SJCRH30 (cell line): ENCODE data around the gene TTLL8. TPM values are rescaled to one million over a fixed set of nuclear protein-coding genes. Genes with fewer than 3 reads are reported as not detected.

Experiments
- DNase-seq, 2 experiments: peaks; one replicate each; pipeline ENCODE4 v3.0.0-alpha.2; 2015 to 2020
- H3K27ac ChIP-seq: fragments of 250-450 bp; sonication (Bioruptor Pico); 2 replicates; pipeline ENCODE4 v1.5.1; 2020; ENCODE audit warnings: mild to moderate bottlenecking, moderate library complexity
- H3K27me3 ChIP-seq: fragments of 250-450 bp; sonication (Bioruptor Pico); 2 replicates; pipeline ENCODE4 v1.5.1; 2020; ENCODE audit warnings: mild to moderate bottlenecking, moderate library complexity
- H3K36me3 ChIP-seq: fragments of 250-450 bp; sonication (Bioruptor Pico); 2 replicates; pipeline ENCODE4 v1.5.1; 2020; ENCODE audit warnings: mild to moderate bottlenecking, moderate library complexity
- H3K4me1 ChIP-seq: fragments of 250-450 bp; sonication (Bioruptor Pico); 2 replicates; pipeline ENCODE4 v1.5.1; 2020; ENCODE audit warnings: mild to moderate bottlenecking, moderate library complexity
- H3K4me3 ChIP-seq: fragments of 250-450 bp; sonication (Bioruptor Pico); 2 replicates; pipeline ENCODE4 v1.5.1; 2020; ENCODE audit warnings: mild to moderate bottlenecking, moderate library complexity
- H3K9me3 ChIP-seq: fragments of 250-450 bp; sonication (Bioruptor Pico); replicated peaks from 2 replicates; pipeline ENCODE4 v1.5.1; 2020; ENCODE audit warnings: mild to moderate bottlenecking, moderate library complexity
- total RNA-seq: library from RNA; depleted of rRNA; stranded (reverse); fragments of >200 nt; shearing (Covaris generic); gene quantifications from 2 replicates; pipeline ENCODE4 v1.2.3, GENCODE V29; 2014

The TTLL8 gene
- total RNA-seq, 1 experiment from 2014 or later = not detected

- no peak for DNase-seq
- Histone ChIP-seq H3K36me3 (no peaks in the 10 kb centered on the region), H3K4me1 (peaks cover 15% of the 10 kb centered on the region), H3K9me3 (no peaks in the 10 kb centered on the region), H3K27me3 (no peaks in the 10 kb centered on the region; the same call in 1 of the 2 replicates), H3K4me3 (no peak overlapping the region), H3K27ac (no peak overlapping the region)
Observed at GRCh38 chr22:50046481-50047245, 11.4 kb downstream of the TTLL8 start.

GRCh38 chr22:50046019-50046415 lies 12.1 kb downstream of the TTLL8 start:
- Histone ChIP-seq H3K27me3 (no peaks in the 10 kb centered on the region; the same call in 1 of the 2 replicates), H3K27ac (no peak overlapping the region), H3K36me3 (no peaks in the 10 kb centered on the region), H3K4me1 (peaks cover 15% of the 10 kb centered on the region), H3K4me3 (no peak overlapping the region), H3K9me3 (no peaks in the 10 kb centered on the region)
- DNase-seq = no peak

DNA sequence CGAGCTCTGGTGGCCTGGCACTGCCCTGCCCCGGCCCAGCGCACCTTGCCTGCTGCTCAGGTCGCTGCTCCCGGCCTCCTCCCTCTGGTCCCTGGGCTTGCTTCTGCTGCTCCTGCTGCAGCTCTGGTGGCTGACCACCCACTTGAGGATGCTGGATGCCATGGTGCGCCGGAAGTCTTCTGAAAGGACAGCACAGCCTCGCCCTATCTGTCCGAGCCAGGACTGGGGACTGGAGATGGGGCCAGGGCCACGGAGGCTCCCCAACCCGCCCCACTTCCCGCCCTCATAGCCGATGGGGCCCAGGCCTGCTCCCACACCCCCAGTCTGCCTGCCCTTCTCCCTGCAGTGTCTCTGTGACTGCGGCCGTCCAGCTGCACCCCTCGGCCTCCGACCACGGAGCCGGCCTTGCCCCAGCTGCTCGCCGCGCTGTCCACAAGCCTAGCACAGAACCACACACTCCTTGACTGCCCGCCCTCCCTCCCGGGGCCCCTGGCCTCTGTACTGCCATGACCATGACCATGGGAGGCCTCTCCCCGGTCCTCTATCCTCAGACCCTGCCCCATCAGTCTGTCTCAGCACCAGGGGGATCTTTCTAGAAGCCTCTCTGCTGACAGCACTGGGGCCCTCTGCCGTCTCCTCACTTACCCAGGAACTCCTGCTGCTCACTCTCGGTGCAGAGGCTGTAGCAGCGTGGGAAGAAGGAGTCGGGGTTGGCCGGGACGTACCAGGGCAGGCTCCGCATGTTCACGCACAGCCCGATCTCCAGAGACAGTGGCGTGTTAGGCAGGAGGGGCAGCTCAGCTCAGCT lies 12.7 kb downstream of the TTLL8 start:
- Histone ChIP-seq H3K4me1 (peaks cover 15% of the 10 kb centered on the region), H3K4me3 (no peak overlapping the region), H3K27ac (no peak overlapping the region), H3K9me3 (no peaks in the 10 kb centered on the region), H3K36me3 (no peaks in the 10 kb centered on the region), H3K27me3 (no peaks in the 10 kb centered on the region; the same call in 1 of the 2 replicates)
- no peak for DNase-seq

- DNase-seq = no peak
- no peaks in the 10 kb centered on the region for H3K36me3 ChIP-seq
- peaks cover under 1% of the 10 kb centered on the region for H3K9me3 ChIP-seq
- H3K27me3 ChIP-seq = no peaks in the 10 kb centered on the region; the same call in 1 of the 2 replicates
- no peak overlapping the region for H3K27ac ChIP-seq
- no peak overlapping the region for H3K4me3 ChIP-seq
- peaks cover 15% of the 10 kb centered on the region for H3K4me1 ChIP-seq
Observed at GRCh38 chr22:50044485-50045118, 13.5 kb downstream of the TTLL8 start.

GRCh38 chr22:50041361-50042065 lies 16.6 kb downstream of the TTLL8 start:
- no peaks in the 10 kb centered on the region; the same call in 1 of the 2 replicates for H3K4me1 ChIP-seq
- H3K4me3 ChIP-seq = no peak overlapping the region
- no peaks in the 10 kb centered on the region; the same call in 1 of the 2 replicates for H3K27me3 ChIP-seq
- H3K36me3 ChIP-seq = no peaks in the 10 kb centered on the region
- H3K27ac ChIP-seq = no peak overlapping the region
- H3K9me3 ChIP-seq = peaks cover 10% of the 10 kb centered on the region
- no peak for DNase-seq

GRCh38 chr22:50040717-50041116 lies 17.4 kb downstream of the TTLL8 start:
- no peak for DNase-seq

GRCh38 chr22:50039669-50040443 lies 18.2 kb downstream of the TTLL8 start:
- Histone ChIP-seq H3K27me3 (peaks cover 6% of the 10 kb centered on the region; the same call in 1 of the 2 replicates), H3K9me3 (peaks cover 10% of the 10 kb centered on the region), H3K4me1 (no peaks in the 10 kb centered on the region; the same call in 1 of the 2 replicates), H3K4me3 (no peak overlapping the region), H3K27ac (no peak overlapping the region), H3K36me3 (no peaks in the 10 kb centered on the region)
- DNase-seq = no peak

More at GRCh38 chr22:50040717-50041116, 17.4 kb downstream of the TTLL8 start:
- Histone ChIP-seq H3K27me3 (no peaks in the 10 kb centered on the region; the same call in 1 of the 2 replicates), H3K4me3 (no peak overlapping the region), H3K36me3 (no peaks in the 10 kb centered on the region), H3K9me3 (peaks cover 10% of the 10 kb centered on the region), H3K4me1 (no peaks in the 10 kb centered on the region; the same call in 1 of the 2 replicates), H3K27ac (no peak overlapping the region)

GRCh38 chr22:50035976-50036724 lies 21.9 kb downstream of the TTLL8 start:
- no peak overlapping the region for H3K27ac ChIP-seq
- no peak overlapping the region for H3K4me3 ChIP-seq

GRCh38 chr22:50035131-50035881 lies 22.8 kb downstream of the TTLL8 start:
- no peaks in the 10 kb centered on the region for H3K4me1 ChIP-seq
- DNase-seq = peak in 1 of 2 experiments; percentile 8
- H3K9me3 ChIP-seq = peaks cover 10% of the 10 kb centered on the region
- no peak overlapping the region for H3K27ac ChIP-seq
- no peaks in the 10 kb centered on the region for H3K36me3 ChIP-seq
- no peak overlapping the region for H3K4me3 ChIP-seq
- H3K27me3 ChIP-seq = peaks cover 14% of the 10 kb centered on the region

More at GRCh38 chr22:50035976-50036724, 21.9 kb downstream of the TTLL8 start:
- no peak for DNase-seq
- Histone ChIP-seq H3K9me3 (peaks cover 10% of the 10 kb centered on the region), H3K4me1 (no peaks in the 10 kb centered on the region), H3K27me3 (peaks cover 14% of the 10 kb centered on the region), H3K36me3 (no peaks in the 10 kb centered on the region)

DNA sequence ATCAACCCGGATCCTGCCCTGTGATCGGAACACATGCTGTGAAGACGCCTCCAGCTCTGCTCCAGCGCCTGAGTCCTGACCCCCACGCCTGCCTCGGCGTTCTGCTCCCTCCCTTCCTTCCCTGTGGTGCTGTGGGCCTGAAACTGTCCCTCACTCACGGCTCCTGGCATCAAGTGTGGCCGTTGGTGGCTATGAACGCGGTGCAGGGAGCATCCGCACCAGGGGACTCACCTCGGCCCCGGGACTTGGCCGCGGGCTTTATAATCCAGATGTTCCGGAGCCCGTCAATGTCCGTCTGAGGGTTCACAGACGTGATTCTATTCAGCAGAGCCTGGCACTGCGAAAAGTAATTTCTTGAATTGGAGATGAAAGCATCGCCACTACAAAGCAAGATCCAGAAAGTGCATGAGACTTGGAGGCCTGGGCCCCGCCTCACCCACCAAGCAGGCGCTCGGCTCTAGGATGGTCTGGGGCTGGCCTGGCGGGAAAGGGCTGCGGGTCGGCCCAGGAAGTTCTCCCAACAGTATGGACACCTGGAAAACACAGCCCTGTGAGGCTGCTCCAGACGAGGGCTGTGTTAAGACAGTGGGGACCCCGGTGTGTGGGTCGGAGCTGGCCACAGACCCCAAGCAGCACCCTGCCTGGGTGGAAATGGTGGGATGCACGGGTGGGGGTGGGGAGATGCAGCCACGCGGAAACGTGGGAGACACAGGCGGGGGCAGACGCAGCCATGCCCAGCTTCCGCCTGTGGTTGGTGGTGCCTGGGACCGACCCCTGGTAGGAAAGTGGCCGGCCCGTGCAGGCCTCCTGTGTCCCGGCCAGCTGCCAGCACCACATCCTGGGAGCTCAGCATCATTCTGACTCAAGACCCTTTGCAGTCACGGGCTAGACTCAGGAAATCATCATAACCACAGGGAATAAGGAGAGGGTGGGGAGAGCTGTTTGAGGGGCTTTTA lies 23.7 kb downstream of the TTLL8 start:
- Histone ChIP-seq H3K27me3 (peaks cover 14% of the 10 kb centered on the region), H3K4me3 (no peak overlapping the region), H3K27ac (no peak overlapping the region), H3K9me3 (peaks cover 7% of the 10 kb centered on the region), H3K4me1 (no peaks in the 10 kb centered on the region), H3K36me3 (no peaks in the 10 kb centered on the region)
- no peak for DNase-seq

DNA sequence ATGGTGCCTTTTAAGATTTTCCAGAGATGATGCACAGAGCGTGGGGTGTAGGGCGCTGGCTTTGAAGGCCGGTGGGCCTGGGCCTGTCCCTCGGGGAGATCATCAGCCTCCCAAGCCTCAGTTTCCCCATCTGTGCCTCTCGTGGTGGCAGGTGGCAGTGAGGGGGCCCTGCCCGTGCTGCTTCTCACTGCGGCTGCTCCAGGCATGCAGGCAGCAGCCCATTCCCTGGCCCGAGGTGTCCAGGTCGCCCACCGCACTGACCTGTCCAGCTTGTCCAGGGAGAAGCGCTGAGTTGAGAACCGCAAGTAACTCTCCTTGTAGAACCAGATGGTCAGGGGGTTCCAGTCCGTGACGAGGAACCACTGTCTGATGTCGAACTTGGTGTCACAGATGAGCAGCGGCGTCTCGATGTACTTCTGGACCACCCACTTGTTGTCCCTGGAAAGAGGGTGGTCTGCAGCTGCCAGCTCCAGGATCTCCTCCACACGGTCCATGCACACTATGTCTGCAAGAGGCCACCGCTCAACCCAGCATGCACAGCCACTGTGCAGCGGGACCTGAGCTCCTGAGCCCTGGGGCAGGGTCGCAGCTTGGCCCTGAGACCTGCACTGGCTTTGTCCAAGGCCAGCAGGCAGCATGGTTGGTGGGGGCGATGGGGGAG lies 25.0 kb downstream of the TTLL8 start:
- Histone ChIP-seq H3K4me3 (no peak overlapping the region), H3K27me3 (peaks cover 14% of the 10 kb centered on the region), H3K27ac (no peak overlapping the region), H3K36me3 (no peaks in the 10 kb centered on the region), H3K4me1 (no peaks in the 10 kb centered on the region), H3K9me3 (no peaks in the 10 kb centered on the region)
- peak in 1 of 2 experiments; percentile 12 for DNase-seq
